ENCODE data around the gene PNPO. TPM values are rescaled to one million over a fixed set of nuclear protein-coding genes. Genes with fewer than 3 reads are reported as not detected.

The PNPO gene
- total RNA-seq = 10 to 100 TPM; 22.8 to 32.0 (median 24.8) TPM
- long read RNA-seq, donor 1, transcript PNPO-217 (7 exons, 3,465 nt) = major isoform, 22 of 27 reads
- long read RNA-seq, donor 1, partial matches to known transcripts = 1 of 27 reads
- long read RNA-seq, donor 1, other reads (novel, unspliced or antisense) = 0 of 27 reads
- long read RNA-seq, donor 2, transcript PNPO-217 (7 exons, 3,465 nt) = major isoform, 5 of 7 reads
- long read RNA-seq, donor 2, partial matches to known transcripts = 0 of 7 reads
- long read RNA-seq, donor 2, other reads (novel, unspliced or antisense) = 2 of 7 reads

- TF ChIP-seq, protein P1, sequence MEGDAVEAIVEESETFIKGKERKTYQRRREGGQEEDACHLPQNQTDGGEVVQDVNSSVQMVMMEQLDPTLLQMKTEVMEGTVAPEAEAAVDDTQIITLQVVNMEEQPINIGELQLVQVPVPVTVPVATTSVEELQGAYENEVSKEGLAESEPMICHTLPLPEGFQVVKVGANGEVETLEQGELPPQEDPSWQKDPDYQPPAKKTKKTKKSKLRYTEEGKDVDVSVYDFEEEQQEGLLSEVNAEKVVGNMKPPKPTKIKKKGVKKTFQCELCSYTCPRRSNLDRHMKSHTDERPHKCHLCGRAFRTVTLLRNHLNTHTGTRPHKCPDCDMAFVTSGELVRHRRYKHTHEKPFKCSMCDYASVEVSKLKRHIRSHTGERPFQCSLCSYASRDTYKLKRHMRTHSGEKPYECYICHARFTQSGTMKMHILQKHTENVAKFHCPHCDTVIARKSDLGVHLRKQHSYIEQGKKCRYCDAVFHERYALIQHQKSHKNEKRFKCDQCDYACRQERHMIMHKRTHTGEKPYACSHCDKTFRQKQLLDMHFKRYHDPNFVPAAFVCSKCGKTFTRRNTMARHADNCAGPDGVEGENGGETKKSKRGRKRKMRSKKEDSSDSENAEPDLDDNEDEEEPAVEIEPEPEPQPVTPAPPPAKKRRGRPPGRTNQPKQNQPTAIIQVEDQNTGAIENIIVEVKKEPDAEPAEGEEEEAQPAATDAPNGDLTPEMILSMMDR (IDR thresholded peaks at IDR 0.05) = no peak
- H3K4me3 ChIP-seq = peak within 1 kb of the TSS; percentile 53
- intact Hi-C loops (cut with DNase I, micrococcal nuclease) = no loop called here
- ATAC-seq (peak; percentile 94), DNase-seq (peak; percentile 93 to 97 (median 97))
- peaks cover 26% of the 10 kb centered on the region for H3K4me1 ChIP-seq (ENCODE audit: low read depth)
- H3K9me3 ChIP-seq = no peaks in the 10 kb centered on the region
- H3K36me3 ChIP-seq (ENCODE audit: low read depth) = no peaks in the 10 kb centered on the region
Measured at GRCh38 chr17:47941246-47942095, at the start of gene PNPO. Gene PNPO, plus strand, starts transcription at chr17:47941571. Its CDS starts 105 bp downstream, at chr17:47941676.

DNA sequence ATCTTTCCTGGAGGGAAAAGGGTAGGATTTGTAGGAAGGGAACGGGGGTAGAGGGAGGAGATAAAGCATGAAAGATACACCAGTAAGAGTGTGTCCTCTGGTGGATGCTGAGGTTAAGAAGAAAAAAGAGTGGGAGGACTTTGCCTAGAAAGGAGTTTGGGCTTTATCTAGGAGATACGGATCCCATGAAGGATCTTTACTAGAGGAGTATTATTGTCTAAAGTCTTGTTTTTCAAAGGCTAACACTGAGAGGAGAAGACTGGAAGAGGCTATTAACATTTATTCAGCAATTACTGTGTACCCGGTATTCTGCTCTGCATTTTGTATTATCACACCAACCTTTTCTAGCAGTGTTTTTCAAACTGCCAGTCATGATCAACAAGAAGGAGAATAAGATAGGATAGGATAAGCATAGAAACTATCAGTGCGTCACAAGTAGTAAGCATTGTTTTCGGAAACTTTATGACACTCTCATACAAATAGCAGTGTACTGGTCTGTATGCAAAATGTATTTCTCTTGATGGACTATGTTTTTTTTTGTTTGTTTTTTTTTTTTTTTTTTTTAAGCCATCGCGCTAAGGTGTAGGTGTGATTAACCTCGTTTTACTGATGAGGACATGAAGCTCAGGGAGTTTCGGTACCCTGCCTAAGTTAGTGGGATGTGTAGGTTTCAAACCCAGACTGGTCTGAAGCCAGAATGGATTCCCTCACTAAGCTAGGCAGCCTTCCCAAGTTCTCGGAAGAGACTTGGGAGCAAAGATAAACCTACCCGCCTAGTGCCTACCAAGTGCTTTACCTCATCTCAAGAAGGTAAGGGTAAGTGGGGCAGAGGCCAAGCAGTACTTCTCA is 46.6 kb upstream of the PNPO start:
- TF ChIP-seq, protein P1 (IDR thresholded peaks at IDR 0.05) = no peak
- no peak for DNase-seq
- intact Hi-C loops (cut with DNase I, micrococcal nuclease) = loop anchor here in 1 of 2 donors (5.0 kb wide), 1 partner anchor 52 kb away; the partner anchor contains the start of gene SCRN2
- Histone ChIP-seq H3K4me1 (ENCODE audit: low read depth) (peaks cover 12% of the 10 kb centered on the region), H3K9me3 (no peaks in the 10 kb centered on the region), H3K36me3 (ENCODE audit: low read depth) (peaks cover 3% of the 10 kb centered on the region), H3K4me3 (peak overlapping the region; percentile 58)
- no peak for ATAC-seq

DNA sequence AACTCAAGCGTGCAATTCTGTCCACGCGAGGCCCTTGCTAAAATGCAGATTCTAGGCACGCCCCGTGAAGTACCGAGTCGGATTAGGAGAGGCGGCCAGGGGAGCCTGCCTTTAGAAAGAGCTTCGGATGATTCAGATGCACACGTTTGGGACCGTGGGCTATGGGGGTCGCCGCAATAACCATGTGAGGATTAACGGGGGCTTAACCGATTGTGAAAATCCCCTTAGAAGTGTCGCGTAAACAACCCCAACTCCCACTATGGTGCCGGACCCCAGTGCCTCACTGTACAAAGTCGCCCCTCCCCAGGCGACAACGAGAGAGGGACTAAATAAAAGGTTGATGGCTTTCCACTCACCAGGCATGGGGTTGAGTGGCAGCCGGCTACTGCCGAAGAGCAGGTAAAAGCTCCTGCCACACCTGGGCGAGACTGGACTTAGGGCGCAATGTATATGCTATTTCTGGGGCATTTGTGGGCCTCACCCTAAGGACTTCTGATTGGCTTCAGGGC is 46.0 kb upstream of the PNPO start:
- peak in 2 of 3 donors; percentile 62 to 64 for DNase-seq

DNA sequence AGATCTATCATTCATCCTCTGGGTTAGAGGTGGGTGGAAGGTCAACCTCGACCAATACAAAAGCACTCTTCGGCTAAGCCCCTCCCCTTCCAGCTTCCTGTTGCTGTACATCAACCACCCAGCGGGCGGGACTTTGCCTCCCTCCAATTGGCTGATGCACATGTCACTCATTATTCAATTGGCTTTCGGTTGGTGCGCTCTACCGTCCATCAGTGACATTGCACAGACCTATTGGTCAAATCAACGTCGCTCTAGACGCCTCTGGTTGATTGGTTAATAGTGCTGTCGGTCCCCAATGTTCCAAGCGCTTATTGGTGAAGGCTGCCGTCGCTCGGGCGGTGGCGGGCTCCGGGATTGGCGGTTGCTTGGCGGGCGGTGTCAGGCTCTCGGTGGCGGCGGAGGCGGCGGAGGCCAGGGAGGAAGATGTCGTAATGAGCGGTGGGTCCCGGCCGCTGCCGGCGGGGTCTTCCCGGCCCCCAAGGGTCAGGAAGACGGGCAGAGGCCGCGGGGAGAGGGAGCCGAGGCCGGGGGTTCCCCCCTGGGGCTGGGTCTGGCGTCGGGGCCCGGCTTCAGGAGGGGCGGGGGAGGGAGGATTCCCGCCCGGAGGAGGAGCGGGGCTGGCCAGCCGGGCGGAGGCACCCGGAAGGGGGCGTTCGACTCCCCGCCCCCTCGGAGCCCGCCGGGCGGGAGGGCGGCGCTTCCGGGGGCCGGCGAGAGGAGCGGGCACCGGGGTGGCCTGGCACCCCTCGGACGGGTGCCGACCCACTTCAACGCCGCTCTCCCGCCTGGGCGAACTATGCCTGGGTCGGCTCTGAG is 45.3 kb upstream of the PNPO start, which contains the start of gene SP2:
Gene SP2, plus strand, starts transcription at position 381 of the 816 bp plus-strand sequence. Its CDS starts 51 bp downstream, at position 432.
- TF ChIP-seq, protein P1 (IDR thresholded peaks at IDR 0.05) = no peak
- Histone ChIP-seq H3K9me3 (no peaks in the 10 kb centered on the region), H3K4me1 (ENCODE audit: low read depth) (peaks cover 12% of the 10 kb centered on the region), H3K36me3 (ENCODE audit: low read depth) (peaks cover 3% of the 10 kb centered on the region), H3K4me3 (peak within 1 kb of the TSS; percentile 77)
- ATAC-seq = peak; percentile 89
- peak; percentile 99 to 100 (median 99) for DNase-seq
- intact Hi-C loops (cut with DNase I, micrococcal nuclease) = no loop called here

More for the DNA sequence above, 46.0 kb upstream of the PNPO start:
- intact Hi-C loops (cut with DNase I, micrococcal nuclease) = no loop called here
- H3K4me3 ChIP-seq = peak overlapping the region; percentile 58
- peaks cover 3% of the 10 kb centered on the region for H3K36me3 ChIP-seq (ENCODE audit: low read depth)
- no peaks in the 10 kb centered on the region for H3K9me3 ChIP-seq
- peak; percentile 3 for ATAC-seq
- TF ChIP-seq, protein P1 (IDR thresholded peaks at IDR 0.05) = no peak
- H3K4me1 ChIP-seq (ENCODE audit: low read depth) = peaks cover 12% of the 10 kb centered on the region
